SH-SY5Y (cell line): ENCODE measurements around the gene CBLB.

Experiments
- GATA2 ChIP-seq: IDR thresholded peaks from 2 replicates; pipeline ENCODE4 v1.6.1; 2011; ENCODE audit warnings: mild to moderate bottlenecking, low read depth, low read length
- GATA3 ChIP-seq: IDR thresholded peaks from 2 replicates; pipeline ENCODE4 v1.6.1; 2011; ENCODE audit warnings: low read depth, mild to moderate bottlenecking, low read length, moderate library complexity

DNA sequence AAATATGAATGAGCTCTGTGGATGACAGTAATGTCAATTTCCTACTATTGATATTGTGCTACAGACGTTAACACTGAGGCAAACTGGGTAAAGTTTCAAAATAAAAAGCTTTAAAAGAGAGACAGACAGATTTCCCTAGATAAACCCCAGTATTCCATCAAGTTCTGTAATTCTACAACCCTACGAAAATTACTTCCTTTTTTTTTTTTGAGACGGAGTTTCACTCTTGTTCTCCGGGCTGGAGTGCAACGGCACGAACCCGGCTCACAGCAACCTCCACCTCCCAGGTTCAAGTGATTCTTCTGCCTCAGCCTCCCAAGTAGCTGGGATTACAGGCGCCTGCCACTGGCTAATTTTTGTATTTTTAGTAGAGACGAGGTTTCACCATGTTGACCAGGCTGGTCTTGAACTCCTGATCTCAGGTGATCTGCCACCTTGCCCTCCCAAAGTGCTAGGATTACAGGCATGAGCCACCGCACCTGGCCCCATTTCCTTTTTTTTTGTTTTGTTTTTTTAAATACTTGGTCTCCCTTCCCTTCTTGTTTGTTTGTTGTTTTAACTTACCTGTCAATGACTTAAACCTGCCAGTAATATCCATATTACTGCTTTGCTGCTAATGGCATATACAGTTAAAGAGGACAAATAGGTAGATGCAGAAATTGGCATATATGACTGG is 57.2 kb downstream of the CBLB start:
- TF ChIP-seq GATA2 (no peak), GATA3 (no peak)
